Right lobe of liver (tissue), 6 donors: ENCODE measurements around the gene ZNRF4. TPM values are rescaled to one million over a fixed set of nuclear protein-coding genes. Genes with fewer than 3 reads are reported as not detected.
A peak's percentile ranks its signal among the peaks of the same experiment; 100 is the strongest.

Source experiments
- ATAC-seq, 4 donors: fragments of 200-7000 bp; cut with Tn5 transposase; one replicate each; pipeline ENCODE4 v1.9.1; 2020; ENCODE audit warnings: mild to moderate bottlenecking in 4 of 4, moderate library complexity in 4 of 4
- DNase-seq, 3 donors: peaks; one replicate each; pipeline ENCODE4 v3.0.0-alpha.2; 2020
- H3K27ac ChIP-seq, 3 donors: fragments of 200-600 bp; one replicate each; pipeline ENCODE4 v1.8.0; 2022
- H3K27me3 ChIP-seq, 2 donors: fragments of 200-600 bp; one replicate each; pipeline ENCODE4 v1.8.0; 2022
- H3K36me3 ChIP-seq, 4 donors: fragments of 200-600 bp; sonication (generic) in 1 of 4; one replicate each; pipeline versions ENCODE4 v1.5.1 to v1.8.0; 2017 to 2022; ENCODE audit warnings: control low read depth in 1 of 4
- H3K4me1 ChIP-seq, 4 donors: fragments of 200-600 bp; sonication (generic) in 1 of 4; one replicate each; pipeline versions ENCODE4 v1.5.1 to v1.8.0; 2017 to 2022; ENCODE audit warnings: control low read depth in 1 of 4
- H3K4me3 ChIP-seq, 3 donors: fragments of 200-600 bp; one replicate each; pipeline ENCODE4 v1.8.0; 2022
- H3K9me3 ChIP-seq, 4 donors: fragments of 200-600 bp; sonication (generic) in 1 of 4; one replicate each; pipeline versions ENCODE4 v1.5.1 to v1.8.0; 2017 to 2022; ENCODE audit warnings: control low read depth in 1 of 4
- CTCF ChIP-seq, 4 donors: fragments of 200-600 bp in 3 of 4; fragments of 450-650 bp in 1 of 4; IDR thresholded peaks; one replicate each; pipeline versions ENCODE4 v1.5.1 to v1.8.0; 2016 to 2022; ENCODE audit warnings: antibody characterized with exemption in 4 of 4, mild to moderate bottlenecking in 2 of 4
- POLR2A ChIP-seq: fragments of 450-650 bp; IDR thresholded peaks from one replicate; pipeline ENCODE4 v1.6.1; 2017; ENCODE audit warnings: antibody characterized with exemption, mild to moderate bottlenecking
- WGBS: methylation state at CpG from one replicate; pipeline ENCODE4 v1.1.6; 2018; ENCODE audit warnings: low coverage, low lambda C conversion rate; ENCODE audit not compliant: insufficient coverage; ENCODE audit errors: missing lambda C conversion rate; 5-methylcytosine and 5-hydroxymethylcytosine counted together
- intact Hi-C, 2 donors: fragments of 100-400 bp; cut with DNase I; formaldehyde crosslinking; loops; one replicate each; pipeline versions ENCODE4 v1.11.2 to v1.14.1; 2022
- total RNA-seq, 6 experiments: library from RNA; depleted of rRNA in 2 of 6; stranded (reverse); fragments of >200 nt in 2 of 6; fragmentation: NEBNext Ultra II Directional in 3 of 6; extraction: Animal tissue kit (Norgen Biotek cat#: 25700) in 3 of 6; gene quantifications; one replicate each; pipeline versions ENCODE4 v1.1.0 to v1.2.4, GENCODE V29; 2016 to 2023
- donor health status: DM: no; HTN: yes; CAD: no.
- donor health status: DM: no; HTN: no; CAD: no.
- donor health status: DM: no; HTN: no; CAD: no.
- donor health status: DM: no; HTN: yes; CAD: no.
- donor health status: DM: no; HTN: yes; CAD: no.

Gene ZNRF4
- total RNA-seq, 6 experiments from 2014 or later = not detected

GRCh38 chr19:5457709-5458108 lies 2.5 kb downstream of the ZNRF4 start:
- intact Hi-C loops = no loop called here
- WGBS = 70% methylated on average over 9 of the region's 9 CpGs
- no peak for TF ChIP-seq CTCF (IDR thresholded peaks at IDR 0.05)
- TF ChIP-seq POLR2A = no peak
- H3K27me3 ChIP-seq = no peaks in the 10 kb centered on the region
- ATAC-seq (no peak), DNase-seq (no peak)
- H3K36me3 ChIP-seq = no peaks in the 10 kb centered on the region
- H3K9me3 ChIP-seq = no peaks in the 10 kb centered on the region
- no peaks in the 10 kb centered on the region for H3K4me1 ChIP-seq
- H3K27ac ChIP-seq = no peak overlapping the region
- H3K4me3 ChIP-seq = no peak overlapping the region

DNA sequence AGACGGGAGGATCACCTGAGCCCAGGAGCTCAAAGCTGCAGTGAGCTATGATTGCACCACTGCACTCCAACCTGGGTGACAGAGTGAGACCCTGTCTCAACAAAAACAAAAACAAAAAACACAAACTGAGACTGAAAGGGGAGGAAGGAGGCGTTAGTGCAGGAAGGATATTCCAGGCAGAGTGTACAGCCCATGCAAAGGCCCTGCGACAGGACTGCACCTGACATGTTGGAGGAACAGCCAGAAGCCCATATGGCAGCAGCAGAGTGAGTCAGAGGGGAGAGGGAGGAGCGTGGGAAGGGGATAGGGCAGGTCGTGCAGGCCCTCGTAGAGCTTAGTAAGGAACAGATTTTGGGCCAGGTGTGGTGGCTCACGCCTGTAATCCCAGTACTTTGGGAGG lies 3.2 kb downstream of the ZNRF4 start:
- Histone ChIP-seq H3K4me3 (no peak overlapping the region), H3K27me3 (no peaks in the 10 kb centered on the region), H3K36me3 (no peaks in the 10 kb centered on the region), H3K27ac (no peak overlapping the region), H3K4me1 (no peaks in the 10 kb centered on the region), H3K9me3 (no peaks in the 10 kb centered on the region)
- intact Hi-C loops = no loop called here
- ATAC-seq (no peak), DNase-seq (no peak)
- no peak for TF ChIP-seq CTCF (IDR thresholded peaks at IDR 0.05)
- no peak for TF ChIP-seq POLR2A
- WGBS = 80% methylated on average over 3 of the region's 7 CpGs

GRCh38 chr19:5459360-5459759 lies 4.1 kb downstream of the ZNRF4 start:
- ATAC-seq (no peak), DNase-seq (no peak)
- intact Hi-C loops = no loop called here
- Histone ChIP-seq H3K4me3 (no peak overlapping the region), H3K36me3 (no peaks in the 10 kb centered on the region), H3K4me1 (no peaks in the 10 kb centered on the region), H3K27ac (no peak overlapping the region), H3K27me3 (no peaks in the 10 kb centered on the region), H3K9me3 (no peaks in the 10 kb centered on the region)
- 69% methylated on average over 5 of the region's 6 CpGs for WGBS
- TF ChIP-seq POLR2A = no peak
- TF ChIP-seq CTCF (IDR thresholded peaks at IDR 0.05) = no peak

DNA sequence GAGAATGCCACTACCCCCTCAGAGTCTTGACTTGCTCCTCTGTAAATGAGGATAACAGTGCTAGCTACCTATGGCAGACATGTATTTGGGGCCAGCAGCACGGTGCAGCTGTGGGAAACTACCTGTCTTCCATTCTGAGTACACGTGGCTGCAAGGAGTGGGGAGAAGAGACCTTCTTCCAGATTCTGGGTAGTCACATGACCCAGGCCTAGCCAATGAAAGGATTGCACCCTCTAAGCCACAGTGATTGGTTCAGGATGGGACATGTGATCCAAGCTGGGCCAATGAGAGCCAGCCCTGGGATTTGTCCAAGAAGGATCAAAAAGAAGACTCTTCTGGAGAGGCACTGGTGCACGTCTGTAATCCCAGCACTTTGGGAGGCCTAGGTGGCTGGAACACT lies 5.5 kb downstream of the ZNRF4 start:
- Histone ChIP-seq H3K4me1 (no peaks in the 10 kb centered on the region), H3K9me3 (no peaks in the 10 kb centered on the region), H3K36me3 (no peaks in the 10 kb centered on the region), H3K4me3 (no peak overlapping the region), H3K27me3 (no peaks in the 10 kb centered on the region), H3K27ac (no peak overlapping the region)
- intact Hi-C loops = no loop called here
- ATAC-seq = no peak
- 83% methylated on average over 2 of the region's 3 CpGs for whole genome bisulfite sequencing
- TF ChIP-seq POLR2A (no peak), CTCF (IDR thresholded peaks at IDR 0.05) (no peak)
- no peak for DNase-seq

- WGBS = 17% methylated on average over 3 of the region's 3 CpGs
- intact Hi-C loops = no loop called here
Observed at GRCh38 chr19:5463959-5464358, 8.7 kb downstream of the ZNRF4 start.

More at GRCh38 chr19:5463959-5464358, 8.7 kb downstream of the ZNRF4 start:
- no peak for DNase-seq
- Histone ChIP-seq H3K4me1 (no peaks in the 10 kb centered on the region), H3K4me3 (no peak overlapping the region), H3K27ac (no peak overlapping the region), H3K36me3 (no peaks in the 10 kb centered on the region), H3K9me3 (no peaks in the 10 kb centered on the region), H3K27me3 (no peaks in the 10 kb centered on the region)
- peak in 1 of 4 donors; percentile 27 for ATAC-seq
- TF ChIP-seq CTCF (IDR thresholded peaks at IDR 0.05) = no peak
- TF ChIP-seq POLR2A = no peak
